ENCODE results near the gene CGNL1.

CGNL1 gene

GRCh38 chr15:57526615-57527014 is 150.3 kb downstream of the CGNL1 start:
- no peaks in the 10 kb centered on the region for H3K36me3 ChIP-seq (ENCODE audit: insufficient read depth, low read length)
- H3K4me3 ChIP-seq (ENCODE audit: low read depth, low read length, poor library complexity, severe bottlenecking) = no peak overlapping the region
- H3K4me2 ChIP-seq (ENCODE audit: low read length) = no peak overlapping the region

GRCh38 chr15:57527382-57528091 is 151.2 kb downstream of the CGNL1 start:
- Histone ChIP-seq H3K9me2 (ENCODE audit: low read depth, low read length) (no peaks in the 10 kb centered on the region), H3K4me3 (ENCODE audit: low read depth, low read length, poor library complexity, severe bottlenecking) (no peak overlapping the region), H3K27ac (ENCODE audit: low read depth, low read length, poor library complexity, severe bottlenecking) (no peak overlapping the region), H3K4me1 (ENCODE audit: insufficient read depth, low read length, severe bottlenecking) (no peaks in the 10 kb centered on the region), H4K20me1 (ENCODE audit: insufficient read depth, low read length) (no peaks in the 10 kb centered on the region), H3K27me3 (ENCODE audit: insufficient read depth, low read length) (no peaks in the 10 kb centered on the region; the same call in 1 of the 2 replicates), H3K9ac (ENCODE audit: low read length) (no peak overlapping the region), H2AFZ (ENCODE audit: low read length) (no peak overlapping the region), H3K9me3 (ENCODE audit: low read length) (no peaks in the 10 kb centered on the region), H3K36me3 (ENCODE audit: insufficient read depth, low read length) (no peaks in the 10 kb centered on the region), H3K4me2 (ENCODE audit: low read length) (no peak overlapping the region), H3K79me2 (ENCODE audit: insufficient read depth, low read length) (no peaks in the 10 kb centered on the region), H3F3A (ENCODE audit: insufficient read depth, low read length) (no peaks in the 10 kb centered on the region)
- TF ChIP-seq CTCF (IDR thresholded peaks at IDR 0.05; ENCODE audit: low read length) (peak; percentile 72), EZH2 (IDR thresholded peaks at IDR 0.05; ENCODE audit: borderline replicate concordance, low read length) (no peak)

More at GRCh38 chr15:57526615-57527014, 150.3 kb downstream of the CGNL1 start:
- Histone ChIP-seq H3K27ac (ENCODE audit: low read depth, low read length, poor library complexity, severe bottlenecking) (no peak overlapping the region), H2AFZ (ENCODE audit: low read length) (no peak overlapping the region), H4K20me1 (ENCODE audit: insufficient read depth, low read length) (no peaks in the 10 kb centered on the region), H3K9me2 (ENCODE audit: low read depth, low read length) (no peaks in the 10 kb centered on the region), H3K9me3 (ENCODE audit: low read length) (no peaks in the 10 kb centered on the region), H3K9ac (ENCODE audit: low read length) (no peak overlapping the region), H3K27me3 (ENCODE audit: insufficient read depth, low read length) (no peaks in the 10 kb centered on the region; the same call in 1 of the 2 replicates), H3K4me1 (ENCODE audit: insufficient read depth, low read length, severe bottlenecking) (no peaks in the 10 kb centered on the region), H3F3A (ENCODE audit: insufficient read depth, low read length) (no peaks in the 10 kb centered on the region), H3K79me2 (ENCODE audit: insufficient read depth, low read length) (no peaks in the 10 kb centered on the region)
- TF ChIP-seq EZH2 (IDR thresholded peaks at IDR 0.05; ENCODE audit: borderline replicate concordance, low read length) (no peak), CTCF (IDR thresholded peaks at IDR 0.05; ENCODE audit: low read length) (no peak)

- Histone ChIP-seq H3F3A (ENCODE audit: insufficient read depth, low read length) (no peaks in the 10 kb centered on the region), H2AFZ (ENCODE audit: low read length) (no peak overlapping the region), H3K9me2 (ENCODE audit: low read depth, low read length) (no peaks in the 10 kb centered on the region), H3K4me3 (ENCODE audit: low read depth, low read length, poor library complexity, severe bottlenecking) (no peak overlapping the region), H3K9ac (ENCODE audit: low read length) (no peak overlapping the region), H3K4me1 (ENCODE audit: insufficient read depth, low read length, severe bottlenecking) (no peaks in the 10 kb centered on the region), H3K4me2 (ENCODE audit: low read length) (no peak overlapping the region), H3K9me3 (ENCODE audit: low read length) (no peaks in the 10 kb centered on the region), H3K27ac (ENCODE audit: low read depth, low read length, poor library complexity, severe bottlenecking) (no peak overlapping the region), H3K36me3 (ENCODE audit: insufficient read depth, low read length) (no peaks in the 10 kb centered on the region), H3K79me2 (ENCODE audit: insufficient read depth, low read length) (no peaks in the 10 kb centered on the region), H4K20me1 (ENCODE audit: insufficient read depth, low read length) (no peaks in the 10 kb centered on the region), H3K27me3 (ENCODE audit: insufficient read depth, low read length) (no peaks in the 10 kb centered on the region)
- TF ChIP-seq CTCF (IDR thresholded peaks at IDR 0.05; ENCODE audit: low read length) (no peak), EZH2 (IDR thresholded peaks at IDR 0.05; ENCODE audit: borderline replicate concordance, low read length) (no peak)
These were observed 152.7 kb downstream of the CGNL1 start for GRCh38 chr15:57528940-57529565.
